Loucy (cell line): Measurements from ENCODE around the gene RAC3.

Experiments
- H2AFZ ChIP-seq: fragments of 200-600 bp; sonication (generic); 2 replicates; pipeline ENCODE4 v1.6.0; 2016; ENCODE audit warnings: antibody characterized with exemption, mild to moderate bottlenecking, low read length, moderate library complexity
- H3F3A ChIP-seq: fragments of 200-600 bp; 2 replicates; pipeline ENCODE4 v1.6.0; 2016; ENCODE audit warnings: antibody characterized with exemption, low read depth, mild to moderate bottlenecking
- H3K27me3 ChIP-seq: fragments of 200-600 bp; sonication (generic); 2 replicates; pipeline ENCODE4 v1.6.1; 2014; ENCODE audit warnings: low read length, mild to moderate bottlenecking; ENCODE audit not compliant: insufficient read depth, poor library complexity, severe bottlenecking
- H3K36me3 ChIP-seq: fragments of 200-600 bp; sonication (generic); 2 replicates; pipeline ENCODE4 v1.6.1; 2016; ENCODE audit warnings: low read length; ENCODE audit not compliant: insufficient read depth
- H3K4me1 ChIP-seq: fragments of 200-600 bp; sonication (generic); 2 replicates; pipeline ENCODE4 v1.5.1; 2014; ENCODE audit warnings: low read length, mild to moderate bottlenecking; ENCODE audit not compliant: insufficient read depth, poor library complexity, severe bottlenecking
- H3K4me2 ChIP-seq: fragments of 200-600 bp; sonication (generic); 2 replicates; pipeline ENCODE4 v1.6.0; 2014; ENCODE audit warnings: antibody characterized with exemption, low read length, low read depth, mild to moderate bottlenecking; ENCODE audit not compliant: poor library complexity, severe bottlenecking
- H3K4me3 ChIP-seq: fragments of 200-600 bp; sonication (generic); 2 replicates; pipeline ENCODE4 v1.5.1; 2014; ENCODE audit warnings: low read length, mild to moderate bottlenecking, mixed read lengths; ENCODE audit not compliant: poor library complexity, severe bottlenecking
- H3K79me2 ChIP-seq: fragments of 200-600 bp; sonication (generic); 2 replicates; pipeline ENCODE4 v1.6.1; 2014; ENCODE audit warnings: low read length; ENCODE audit not compliant: insufficient read depth
- H3K9ac ChIP-seq: fragments of 200-600 bp; sonication (generic); 2 replicates; pipeline ENCODE4 v1.6.0; 2014; ENCODE audit warnings: mild to moderate bottlenecking, low read depth, low read length, moderate library complexity; ENCODE audit not compliant: poor library complexity, severe bottlenecking
- H3K9me2 ChIP-seq: fragments of 200-600 bp; sonication (generic); replicated peaks from 2 replicates; pipeline ENCODE4 v1.6.1; 2016; ENCODE audit warnings: low read depth, low read length, mixed read lengths
- H3K9me3 ChIP-seq: fragments of 200-600 bp; sonication (generic); 2 replicates; pipeline ENCODE4 v1.6.1; 2014; ENCODE audit warnings: mild to moderate bottlenecking, antibody characterized with exemption, low read length, low read depth; ENCODE audit not compliant: insufficient read depth
- H4K20me1 ChIP-seq: fragments of 200-600 bp; sonication (generic); 2 replicates; pipeline ENCODE4 v1.6.0; 2014; ENCODE audit warnings: antibody characterized with exemption, low read length, mild to moderate bottlenecking; ENCODE audit not compliant: insufficient read depth, poor library complexity, severe bottlenecking
- EZH2phosphoT487 ChIP-seq: fragments of 200-600 bp; IDR thresholded peaks from 2 replicates; pipeline ENCODE4 v1.6.1; 2018; ENCODE audit warnings: antibody characterized with exemption, mild to moderate bottlenecking, moderate library complexity, borderline replicate concordance
- TF ChIP-seq, protein P1 (sequence below): fragments of 200-600 bp; sonication (generic); conservative IDR thresholded peaks from 2 replicates; pipeline ENCODE4 v1.5.1; 2014; ENCODE audit warnings: mild to moderate bottlenecking, antibody characterized with exemption, low read length

The RAC3 gene

DNA sequence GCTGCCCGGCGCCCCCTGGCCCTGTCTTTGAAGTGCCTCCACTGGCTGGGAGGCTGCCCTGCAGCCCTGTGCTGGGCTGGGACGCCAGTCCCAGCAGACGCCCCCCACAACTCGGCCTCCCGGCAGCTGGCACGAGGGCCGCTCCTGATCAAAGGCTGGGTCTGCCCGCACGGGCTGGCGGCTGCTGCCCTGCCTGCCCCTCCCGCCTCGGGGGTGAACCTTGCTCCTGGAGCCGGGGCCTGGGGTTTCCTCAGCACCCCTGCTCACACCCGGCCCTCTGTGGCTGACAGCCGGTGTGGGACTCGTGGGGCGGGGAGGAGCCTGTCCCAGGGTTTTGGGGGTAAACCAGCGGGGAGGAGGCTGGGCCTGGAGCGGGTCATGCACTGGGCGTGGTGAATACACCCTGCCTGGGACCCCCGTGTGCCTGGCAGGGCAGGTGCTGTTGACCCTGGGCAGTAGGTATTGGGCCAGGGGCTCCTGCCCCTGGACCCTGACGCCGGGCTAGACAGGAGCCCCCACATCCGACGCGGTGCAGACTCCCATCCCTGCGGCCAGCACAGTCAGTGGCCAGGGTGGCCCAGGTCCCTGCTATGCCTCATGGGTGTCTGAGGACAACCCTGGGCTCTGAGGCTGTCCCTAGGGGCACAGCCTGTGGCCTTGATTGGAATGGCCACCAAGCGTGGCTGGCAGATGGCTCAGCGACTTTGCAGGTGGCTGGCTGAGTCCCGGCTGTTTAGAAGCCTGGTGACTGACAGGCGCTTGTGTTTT lies 30.5 kb upstream of the RAC3 start:
- H3K4me2 ChIP-seq, result no peak overlapping the region
- H2AFZ ChIP-seq, result no peak overlapping the region

DNA sequence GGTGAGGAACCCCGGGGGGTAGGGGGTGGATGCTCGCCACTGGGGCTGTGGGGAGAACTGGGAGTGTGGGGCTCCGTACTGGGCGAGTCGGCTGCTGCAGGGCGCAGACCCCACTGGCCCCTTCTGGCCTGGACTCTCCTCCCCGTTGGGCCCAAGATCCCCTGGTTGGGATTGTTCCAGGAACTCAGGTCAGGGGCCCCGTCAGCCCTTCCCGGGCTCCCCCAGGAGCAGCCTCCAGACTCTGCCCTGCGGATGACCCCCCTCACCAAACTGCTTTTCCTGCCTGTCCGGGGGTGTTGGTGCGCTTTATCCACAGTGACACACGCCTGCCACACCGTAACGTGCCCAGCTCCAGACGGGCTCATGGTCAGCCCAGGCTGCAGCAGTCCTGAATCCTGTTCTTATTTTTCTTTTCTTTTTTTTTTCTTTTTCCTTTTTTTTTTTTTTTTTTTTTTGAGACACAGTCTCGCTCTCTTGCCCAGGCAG lies 29.9 kb upstream of the RAC3 start:
- TF ChIP-seq EZH2phosphoT487, result no peak
- TF ChIP-seq, protein P1, sequence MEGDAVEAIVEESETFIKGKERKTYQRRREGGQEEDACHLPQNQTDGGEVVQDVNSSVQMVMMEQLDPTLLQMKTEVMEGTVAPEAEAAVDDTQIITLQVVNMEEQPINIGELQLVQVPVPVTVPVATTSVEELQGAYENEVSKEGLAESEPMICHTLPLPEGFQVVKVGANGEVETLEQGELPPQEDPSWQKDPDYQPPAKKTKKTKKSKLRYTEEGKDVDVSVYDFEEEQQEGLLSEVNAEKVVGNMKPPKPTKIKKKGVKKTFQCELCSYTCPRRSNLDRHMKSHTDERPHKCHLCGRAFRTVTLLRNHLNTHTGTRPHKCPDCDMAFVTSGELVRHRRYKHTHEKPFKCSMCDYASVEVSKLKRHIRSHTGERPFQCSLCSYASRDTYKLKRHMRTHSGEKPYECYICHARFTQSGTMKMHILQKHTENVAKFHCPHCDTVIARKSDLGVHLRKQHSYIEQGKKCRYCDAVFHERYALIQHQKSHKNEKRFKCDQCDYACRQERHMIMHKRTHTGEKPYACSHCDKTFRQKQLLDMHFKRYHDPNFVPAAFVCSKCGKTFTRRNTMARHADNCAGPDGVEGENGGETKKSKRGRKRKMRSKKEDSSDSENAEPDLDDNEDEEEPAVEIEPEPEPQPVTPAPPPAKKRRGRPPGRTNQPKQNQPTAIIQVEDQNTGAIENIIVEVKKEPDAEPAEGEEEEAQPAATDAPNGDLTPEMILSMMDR, result no peak
- Histone ChIP-seq H3K27me3 (no peaks in the 10 kb centered on the region), H3K79me2 (no peaks in the 10 kb centered on the region), H3K9me3 (no peaks in the 10 kb centered on the region), H3K4me2 (no peak overlapping the region), H3K4me3 (no peak overlapping the region), H3K36me3 (no peaks in the 10 kb centered on the region), H3F3A (no peaks in the 10 kb centered on the region), H3K4me1 (no peaks in the 10 kb centered on the region), H3K9ac (no peak overlapping the region), H3K9me2 (no peaks in the 10 kb centered on the region), H4K20me1 (no peaks in the 10 kb centered on the region), H2AFZ (no peak overlapping the region)

More for the DNA sequence above, 30.5 kb upstream of the RAC3 start:
- Histone ChIP-seq H3K27me3 (no peaks in the 10 kb centered on the region), H3K9ac (no peak overlapping the region), H3K4me3 (no peak overlapping the region), H3K79me2 (no peaks in the 10 kb centered on the region), H3K4me1 (no peaks in the 10 kb centered on the region), H3K36me3 (no peaks in the 10 kb centered on the region), H4K20me1 (no peaks in the 10 kb centered on the region), H3F3A (no peaks in the 10 kb centered on the region), H3K9me3 (no peaks in the 10 kb centered on the region), H3K9me2 (no peaks in the 10 kb centered on the region)
- TF ChIP-seq EZH2phosphoT487, result no peak
- TF ChIP-seq, protein P1, result no peak

DNA sequence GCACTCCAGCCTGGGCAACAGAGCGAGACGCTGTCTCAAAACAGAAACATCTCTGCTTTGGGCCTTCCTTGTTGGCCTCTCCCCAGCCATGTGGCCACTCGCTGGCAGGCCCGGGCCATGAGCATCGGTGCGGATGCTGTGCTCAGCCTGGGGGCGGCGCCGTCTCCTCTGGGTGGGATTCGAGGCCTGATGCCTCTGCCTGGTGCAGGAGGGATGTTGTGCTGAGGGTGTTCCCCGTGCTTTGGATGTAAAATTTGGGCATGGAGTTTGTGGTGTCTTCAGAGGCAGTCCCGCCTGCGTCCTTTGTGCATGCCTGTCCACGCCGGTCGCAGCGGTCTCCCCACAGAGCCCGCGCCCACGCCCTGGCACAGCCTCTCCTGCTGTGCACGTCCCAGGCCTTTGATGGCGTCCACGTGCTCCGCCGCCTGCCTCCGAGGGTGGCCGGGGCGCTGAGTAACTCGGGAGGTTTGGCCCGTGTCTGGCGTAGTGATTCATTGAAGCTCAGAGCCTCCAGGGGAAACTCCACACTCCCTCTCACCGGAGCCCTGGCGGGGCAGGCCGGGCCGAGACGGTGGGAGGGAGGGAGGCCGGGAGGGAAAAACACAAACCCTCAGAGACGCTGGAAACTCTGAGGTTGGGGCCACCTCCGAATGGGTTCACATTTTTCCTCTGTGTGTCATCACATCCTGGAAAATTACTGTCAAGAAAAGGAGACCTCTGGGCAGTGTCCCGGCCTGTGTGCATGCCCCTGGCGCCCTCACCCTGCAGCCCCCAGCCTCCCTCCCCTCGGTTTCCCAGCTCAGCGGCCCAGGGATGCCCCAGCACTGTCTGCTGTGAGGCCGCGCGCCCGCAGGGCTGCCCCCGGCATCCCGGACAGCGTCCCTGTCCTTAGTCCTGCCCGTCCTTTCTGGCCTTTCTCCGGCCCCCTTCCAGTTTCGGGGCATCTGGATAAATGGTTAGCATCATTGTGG lies 27.8 kb upstream of the RAC3 start:
- no peak overlapping the region for H3K4me2 ChIP-seq
- no peak overlapping the region for H3K9ac ChIP-seq
- TF ChIP-seq, protein P1, result no peak
- no peak for TF ChIP-seq EZH2phosphoT487
- H3K36me3 ChIP-seq, result no peaks in the 10 kb centered on the region
- no peak overlapping the region for H2AFZ ChIP-seq
- no peaks in the 10 kb centered on the region for H3F3A ChIP-seq
- H3K27me3 ChIP-seq, result no peaks in the 10 kb centered on the region
- no peaks in the 10 kb centered on the region for H3K4me1 ChIP-seq
- H3K4me3 ChIP-seq, result no peak overlapping the region
- no peaks in the 10 kb centered on the region for H3K79me2 ChIP-seq
- no peaks in the 10 kb centered on the region for H4K20me1 ChIP-seq
- H3K9me2 ChIP-seq, result no peaks in the 10 kb centered on the region
- H3K9me3 ChIP-seq, result no peaks in the 10 kb centered on the region
